GM21381 (cell line): ENCODE measurements around the gene PEAR1.

Source experiments
- ATAC-seq: cut with Tn5 transposase; IDR thresholded peaks from one replicate; pipeline ENCODE4 v1.9.1; 2021; ENCODE audit warnings: mild to moderate bottlenecking, moderate library complexity; ENCODE audit not compliant: unreplicated experiment

PEAR1 gene

GRCh38 chr1:156958247-156958714 is 64.8 kb downstream of the PEAR1 start:
- no peak for ATAC-seq

DNA sequence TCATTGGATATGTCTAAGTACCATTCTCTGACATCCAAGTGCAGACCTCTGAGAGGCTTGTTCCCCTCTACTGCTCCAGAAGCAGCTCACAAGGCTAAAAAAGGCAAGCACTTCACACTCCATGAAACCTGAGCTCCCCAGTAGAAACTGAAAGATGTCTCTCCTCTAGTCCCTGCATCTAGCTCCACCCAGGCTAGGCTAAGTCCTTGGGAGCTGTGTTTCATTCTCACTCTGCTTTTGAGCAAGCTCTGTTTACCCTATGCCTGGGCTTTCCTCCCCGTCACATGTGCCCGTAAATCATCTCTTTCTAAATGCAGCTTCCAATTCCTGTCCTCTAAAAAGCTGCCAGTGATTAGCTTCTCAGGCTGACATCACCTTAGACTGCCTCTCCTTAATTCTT is 65.9 kb downstream of the PEAR1 start:
- ATAC-seq: no peak

GRCh38 chr1:156959925-156960324 is 66.4 kb downstream of the PEAR1 start:
- no peak for ATAC-seq

- no peak for ATAC-seq
Measured at GRCh38 chr1:156961709-156962108, 68.2 kb downstream of the PEAR1 start.

- ATAC-seq: no peak
Measured at GRCh38 chr1:156963621-156964020, 70.1 kb downstream of the PEAR1 start.

DNA sequence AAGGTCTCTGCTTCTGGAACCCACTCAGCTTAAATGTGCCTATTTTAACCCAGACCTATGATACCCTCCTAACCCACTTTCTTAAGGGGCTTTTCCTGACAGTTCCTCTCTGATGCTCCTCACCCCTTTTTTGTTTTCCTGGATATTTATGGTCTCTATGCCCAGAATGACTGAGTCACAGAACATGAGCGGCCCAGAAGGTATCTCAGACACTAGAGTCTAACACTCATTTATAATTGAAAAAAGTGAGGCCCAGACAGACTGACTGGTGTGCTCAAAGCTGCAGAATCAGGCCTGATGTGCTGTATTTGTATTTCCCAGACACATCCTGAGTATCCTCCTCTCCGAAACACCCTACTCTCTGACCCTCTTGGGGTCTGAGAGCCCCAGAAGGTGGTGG is 70.9 kb downstream of the PEAR1 start:
- ATAC-seq: no peak
